DMS53 treated with DMSO at 0.1 percent for 48 hours (cell line): ENCODE results near the gene MICU2.

Experiments used
- DNase-seq: peaks from one replicate; lab custom pipeline; 2025; ENCODE audit not compliant: unreplicated experiment; lab: John Stamatoyannopoulos, UW

The MICU2 gene, protein sequence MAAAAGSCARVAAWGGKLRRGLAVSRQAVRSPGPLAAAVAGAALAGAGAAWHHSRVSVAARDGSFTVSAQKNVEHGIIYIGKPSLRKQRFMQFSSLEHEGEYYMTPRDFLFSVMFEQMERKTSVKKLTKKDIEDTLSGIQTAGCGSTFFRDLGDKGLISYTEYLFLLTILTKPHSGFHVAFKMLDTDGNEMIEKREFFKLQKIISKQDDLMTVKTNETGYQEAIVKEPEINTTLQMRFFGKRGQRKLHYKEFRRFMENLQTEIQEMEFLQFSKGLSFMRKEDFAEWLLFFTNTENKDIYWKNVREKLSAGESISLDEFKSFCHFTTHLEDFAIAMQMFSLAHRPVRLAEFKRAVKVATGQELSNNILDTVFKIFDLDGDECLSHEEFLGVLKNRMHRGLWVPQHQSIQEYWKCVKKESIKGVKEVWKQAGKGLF

GRCh38 chr13:21603531-21604448 lies at the start of gene MICU2:
MICU2 (minus strand) TSS chr13:21604170; CDS start chr13:21604148, 22 bp downstream.
- peak; percentile 89 for DNase-seq

GRCh38 chr13:21641629-21642028 lies 37.7 kb upstream of the MICU2 start:
- DNase-seq = no peak

DNA sequence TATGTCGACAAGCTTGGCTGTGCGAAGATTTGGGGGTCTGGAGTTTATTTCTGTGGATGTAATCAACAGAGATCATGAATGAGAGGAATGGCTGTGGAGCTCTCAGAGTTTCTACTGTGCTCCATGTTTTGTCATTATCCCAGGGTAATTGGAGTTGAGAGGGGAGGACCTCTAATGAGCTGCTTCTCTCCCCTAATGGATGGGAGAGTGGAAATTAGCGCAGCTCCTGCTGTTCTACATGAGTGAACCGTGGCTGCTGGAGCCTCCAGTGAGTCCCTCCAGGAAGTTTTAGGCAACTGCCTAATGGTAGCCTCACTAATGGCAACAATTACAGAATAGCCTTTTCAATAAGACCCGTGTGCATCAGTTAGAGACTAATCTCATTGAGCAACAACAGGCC lies 35.6 kb upstream of the MICU2 start:
- DNase-seq = no peak

GRCh38 chr13:21638319-21639282 lies 34.6 kb upstream of the MICU2 start:
- peak; percentile 58 for DNase-seq

DNA sequence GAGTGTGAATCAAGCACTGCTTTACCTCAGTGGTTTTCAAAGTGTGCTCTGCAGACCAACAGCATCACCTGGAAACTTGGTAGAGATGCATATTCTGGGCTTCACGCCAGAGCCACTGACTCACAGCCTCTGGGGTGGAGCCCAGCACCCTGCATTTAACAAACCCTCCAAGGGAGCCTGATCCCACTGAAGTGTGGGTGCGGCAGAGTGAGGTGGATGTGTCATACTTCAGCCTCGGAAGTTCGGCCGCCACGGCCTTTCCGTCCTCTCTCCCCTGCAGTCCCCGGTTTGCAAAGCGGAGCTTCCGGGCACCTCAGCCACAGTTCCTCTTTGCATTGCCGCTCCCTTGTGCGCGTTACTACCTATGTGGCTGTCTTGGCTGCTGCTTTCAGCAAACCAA lies 33.3 kb upstream of the MICU2 start:
- peak; percentile 97 for DNase-seq

- no peak for DNase-seq
Observed at GRCh38 chr13:21636656-21637055, 32.7 kb upstream of the MICU2 start.

GRCh38 chr13:21632196-21632595 lies 28.2 kb upstream of the MICU2 start:
- DNase-seq = no peak

GRCh38 chr13:21625366-21625765 lies 21.4 kb upstream of the MICU2 start:
- peak; percentile 82 for DNase-seq

DNA sequence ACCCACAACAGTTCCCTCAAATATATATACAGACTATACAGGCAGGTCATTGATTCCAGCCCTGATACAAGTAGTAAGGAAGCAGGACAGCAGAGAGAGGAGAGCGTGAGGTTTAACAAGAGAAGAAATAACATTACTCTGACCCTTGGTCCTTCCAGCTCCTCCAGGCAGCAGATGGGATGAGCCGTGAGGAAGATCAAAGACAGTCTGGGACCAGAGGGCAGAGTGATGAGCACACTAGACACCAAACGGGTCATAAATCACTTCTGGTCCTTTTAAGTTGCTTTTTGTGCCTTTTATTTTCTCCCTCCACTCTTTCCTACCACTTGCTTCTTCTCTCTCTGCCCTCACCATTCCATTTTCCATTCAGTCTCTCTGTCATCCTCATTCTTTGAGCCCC lies 16.9 kb upstream of the MICU2 start:
- DNase-seq = no peak

DNA sequence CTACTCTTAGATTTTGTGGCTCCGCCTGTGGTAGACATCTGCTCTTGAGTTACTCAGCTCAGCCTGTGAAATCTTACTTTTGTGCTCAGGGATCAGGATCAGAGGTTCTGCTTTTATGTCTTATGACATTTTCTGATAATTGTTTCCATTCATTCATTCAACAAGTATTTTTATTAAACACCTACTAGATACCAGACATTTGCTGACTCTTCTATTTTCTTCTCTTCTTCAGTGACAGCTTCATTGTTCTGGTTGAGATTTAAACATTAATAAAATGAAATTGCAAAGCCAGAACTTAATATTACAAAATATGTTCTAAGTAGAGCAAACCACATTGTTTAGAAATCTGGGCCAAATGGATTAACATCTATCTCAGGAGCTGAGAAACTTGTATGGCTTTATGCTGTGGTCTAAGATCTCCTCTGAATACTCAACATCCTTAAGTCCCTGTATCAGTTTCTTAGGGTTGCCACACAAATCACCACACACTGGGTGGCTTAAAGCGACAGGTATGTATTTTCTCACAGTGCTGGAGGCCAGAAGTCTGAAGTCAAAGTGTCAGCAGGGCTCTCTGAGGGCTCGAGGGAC lies 15.8 kb upstream of the MICU2 start:
- no peak for DNase-seq

GRCh38 chr13:21616880-21617279 lies 12.9 kb upstream of the MICU2 start:
- DNase-seq = no peak

GRCh38 chr13:21616205-21616866 lies 12.4 kb upstream of the MICU2 start:
- no peak for DNase-seq

DNA sequence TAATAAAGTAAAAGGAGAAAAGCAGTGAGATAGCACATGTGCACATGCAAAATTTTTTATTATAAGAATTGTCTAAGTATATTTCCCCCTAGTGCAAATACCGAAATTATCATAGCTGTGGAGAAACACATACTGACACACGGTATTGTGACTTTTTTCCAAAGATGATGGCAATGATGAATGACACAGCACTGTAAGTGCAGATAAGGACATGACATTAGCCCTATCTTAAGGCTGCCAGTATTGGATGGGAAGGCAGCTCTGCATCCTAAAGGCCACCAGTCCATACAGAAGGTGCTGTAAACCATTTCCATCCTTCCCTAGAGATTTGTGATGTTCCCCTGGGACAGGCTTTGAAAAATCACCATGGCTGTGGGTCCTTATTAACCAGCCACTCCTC lies 11.5 kb upstream of the MICU2 start:
- DNase-seq = no peak

- DNase-seq = no peak
Observed at GRCh38 chr13:21613791-21614190, 9.8 kb upstream of the MICU2 start.

DNA sequence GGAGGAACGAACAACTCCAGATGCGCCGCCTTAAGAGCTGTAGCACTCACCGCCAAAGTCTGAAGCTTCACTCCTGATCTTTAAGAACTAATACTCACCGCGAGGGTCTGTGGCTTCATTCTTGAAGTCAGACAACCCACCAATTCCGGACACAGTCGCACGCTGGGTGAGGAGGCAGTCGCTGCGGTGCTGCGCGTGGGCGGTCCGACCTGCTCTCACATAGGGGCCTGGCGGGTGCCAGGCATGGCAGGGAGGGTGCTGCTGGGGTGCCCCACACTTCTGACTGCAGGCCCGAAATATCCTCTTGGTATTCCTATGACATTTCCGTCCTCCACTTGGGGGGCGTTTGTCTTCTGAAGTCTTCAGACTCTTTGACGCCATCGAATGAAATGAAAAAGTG lies 7.4 kb upstream of the MICU2 start:
- DNase-seq = no peak

DNA sequence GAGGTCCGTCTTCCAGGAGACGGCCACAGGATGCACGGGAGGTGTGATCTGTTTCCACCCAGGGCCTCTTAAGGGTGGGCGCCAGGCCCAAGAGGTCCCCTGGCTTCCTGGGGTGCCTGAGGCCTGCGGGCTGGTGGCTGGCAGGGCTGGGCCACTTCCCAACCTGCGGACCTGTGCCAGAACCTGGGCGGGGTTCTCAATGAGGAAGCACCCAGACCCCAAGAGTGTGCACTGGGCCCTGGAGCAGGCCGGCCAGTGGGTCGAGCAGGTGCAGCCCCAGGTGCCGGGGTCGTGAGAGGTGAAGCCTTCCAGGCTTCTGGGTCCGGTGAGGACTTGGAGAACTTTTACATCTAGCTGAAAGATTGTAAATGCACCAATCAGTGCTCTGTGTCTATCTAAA lies 6.7 kb upstream of the MICU2 start:
- DNase-seq = no peak

DNA sequence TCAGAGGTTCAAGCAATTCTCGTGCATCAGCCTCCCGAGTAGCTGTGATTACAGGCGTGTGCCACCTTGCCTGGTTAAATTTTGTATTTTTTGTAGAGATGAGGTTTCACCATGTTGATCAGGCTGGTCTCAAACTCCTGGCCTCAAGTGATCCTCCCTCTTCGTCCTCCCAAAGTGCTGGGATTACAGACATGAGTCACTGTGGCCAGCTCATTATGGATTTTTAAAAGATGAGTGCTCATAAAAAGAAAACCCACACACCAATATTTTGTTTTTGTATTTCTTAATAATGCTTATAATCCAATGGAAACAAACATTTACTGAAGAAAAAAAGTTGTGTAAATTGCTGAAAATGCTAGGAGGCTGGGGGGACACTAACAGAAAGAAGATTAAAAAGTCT lies 5.0 kb upstream of the MICU2 start:
- DNase-seq = no peak

GRCh38 chr13:21606796-21607195 lies 2.8 kb upstream of the MICU2 start:
- no peak for DNase-seq

- DNase-seq = no peak
Observed at GRCh38 chr13:21606251-21606650, 2.3 kb upstream of the MICU2 start.

- DNase-seq = no peak
Observed at GRCh38 chr13:21596722-21597121, 7.2 kb downstream of the MICU2 start.
